NCI-H146 (cell line): ENCODE data around the gene SYNGR1.
A peak's percentile ranks its signal among the peaks of the same experiment; 100 is the strongest.
"Not testable (repeated sequence)": the region's sequence is repeated elsewhere in the genome, so short reads cannot be mapped to it uniquely, and the experiment has no call there.

ENCODE experiments used
- DNase-seq: peaks from one replicate; lab custom pipeline; 2025; lab: John Stamatoyannopoulos, UW

SYNGR1 gene

GRCh38 chr22:39350757-39351688 is 1.2 kb downstream of the SYNGR1 start:
- DNase-seq = no peak

- DNase-seq = no peak
Observed at GRCh38 chr22:39351689-39352214, 2.0 kb downstream of the SYNGR1 start.

- DNase-seq = no peak
Observed at GRCh38 chr22:39352306-39352891, 2.6 kb downstream of the SYNGR1 start.

- no peak for DNase-seq
Observed at GRCh38 chr22:39353346-39353745, 3.6 kb downstream of the SYNGR1 start.

- DNase-seq = no peak
Observed at GRCh38 chr22:39355080-39355479, 5.3 kb downstream of the SYNGR1 start.

- DNase-seq = not testable (repeated sequence)
Observed at GRCh38 chr22:39355805-39356204, 6.0 kb downstream of the SYNGR1 start.

- no peak for DNase-seq
Observed at GRCh38 chr22:39356464-39356863, 6.7 kb downstream of the SYNGR1 start.

GRCh38 chr22:39357110-39358108 is 7.6 kb downstream of the SYNGR1 start:
- DNase-seq = not testable (repeated sequence)

- not testable (repeated sequence) for DNase-seq
Observed at GRCh38 chr22:39358197-39358596, 8.4 kb downstream of the SYNGR1 start.

GRCh38 chr22:39359659-39360195 is 9.9 kb downstream of the SYNGR1 start:
- DNase-seq = no peak

- DNase-seq = no peak
Observed at GRCh38 chr22:39360242-39360641, 10.5 kb downstream of the SYNGR1 start.

GRCh38 chr22:39360674-39361413 is 11.1 kb downstream of the SYNGR1 start:
- peak; percentile 62 for DNase-seq

GRCh38 chr22:39361496-39361895 is 11.7 kb downstream of the SYNGR1 start:
- DNase-seq = no peak

- no peak for DNase-seq
Observed at GRCh38 chr22:39362271-39362670, 12.5 kb downstream of the SYNGR1 start.

- DNase-seq = no peak
Observed at GRCh38 chr22:39362932-39363331, 13.1 kb downstream of the SYNGR1 start.

GRCh38 chr22:39363751-39364515 is 14.1 kb downstream of the SYNGR1 start:
- no peak for DNase-seq

- no peak for DNase-seq
Observed at GRCh38 chr22:39364714-39365491, 15.1 kb downstream of the SYNGR1 start.

GRCh38 chr22:39365492-39365780 is 15.6 kb downstream of the SYNGR1 start:
- no peak for DNase-seq

- DNase-seq = no peak
Observed at GRCh38 chr22:39367035-39367434, 17.2 kb downstream of the SYNGR1 start.
